Right lobe of liver (tissue), 4 donors: Measurements from ENCODE around the gene WASF1.

Experiments used
- CTCF ChIP-seq, 4 donors: fragments of 200-600 bp in 3 of 4; fragments of 450-650 bp in 1 of 4; IDR thresholded peaks; one replicate each; pipeline versions ENCODE4 v1.5.1 to v1.8.0; 2016 to 2022; ENCODE audit warnings: antibody characterized with exemption in 4 of 4, mild to moderate bottlenecking in 2 of 4
- POLR2A ChIP-seq: fragments of 450-650 bp; IDR thresholded peaks from one replicate; pipeline ENCODE4 v1.6.1; 2017; ENCODE audit warnings: antibody characterized with exemption, mild to moderate bottlenecking
- donor health status: DM: no; HTN: no; CAD: no.
- donor health status: DM: no; HTN: no; CAD: no.
- donor health status: DM: no; HTN: yes; CAD: no.

- TF ChIP-seq CTCF (IDR thresholded peaks at IDR 0.05) (no peak), POLR2A (no peak)
Measured at GRCh38 chr6:110050440-110050813, 129.0 kb downstream of the WASF1 start.
